Measurements from ENCODE around the gene VPS13D.

VPS13D gene

DNA sequence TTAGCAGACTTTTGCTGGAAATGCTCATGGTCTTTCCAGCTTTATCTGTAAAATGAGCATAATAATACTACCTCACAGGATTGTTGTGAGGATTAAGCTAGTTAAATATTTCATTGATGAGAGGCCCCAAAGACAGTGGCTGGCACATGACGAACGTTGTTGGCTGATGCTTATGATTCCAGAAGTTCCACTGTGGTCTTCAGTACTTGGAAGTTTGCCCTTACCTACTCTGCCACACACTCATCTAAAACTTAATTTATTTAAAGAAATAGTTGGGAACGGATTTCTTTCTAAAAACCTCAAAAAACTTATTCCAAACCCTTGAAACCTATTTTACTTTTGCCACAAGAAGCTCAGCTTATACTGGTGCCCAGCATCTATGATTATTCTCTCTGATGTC, 217.5 kb downstream of the VPS13D start:
- H3K4me3 ChIP-seq (ENCODE audit: low read length), result no peak overlapping the region
- DNase-seq (ENCODE audit: low read depth), result peak; percentile 97
- TF ChIP-seq, protein P1, sequence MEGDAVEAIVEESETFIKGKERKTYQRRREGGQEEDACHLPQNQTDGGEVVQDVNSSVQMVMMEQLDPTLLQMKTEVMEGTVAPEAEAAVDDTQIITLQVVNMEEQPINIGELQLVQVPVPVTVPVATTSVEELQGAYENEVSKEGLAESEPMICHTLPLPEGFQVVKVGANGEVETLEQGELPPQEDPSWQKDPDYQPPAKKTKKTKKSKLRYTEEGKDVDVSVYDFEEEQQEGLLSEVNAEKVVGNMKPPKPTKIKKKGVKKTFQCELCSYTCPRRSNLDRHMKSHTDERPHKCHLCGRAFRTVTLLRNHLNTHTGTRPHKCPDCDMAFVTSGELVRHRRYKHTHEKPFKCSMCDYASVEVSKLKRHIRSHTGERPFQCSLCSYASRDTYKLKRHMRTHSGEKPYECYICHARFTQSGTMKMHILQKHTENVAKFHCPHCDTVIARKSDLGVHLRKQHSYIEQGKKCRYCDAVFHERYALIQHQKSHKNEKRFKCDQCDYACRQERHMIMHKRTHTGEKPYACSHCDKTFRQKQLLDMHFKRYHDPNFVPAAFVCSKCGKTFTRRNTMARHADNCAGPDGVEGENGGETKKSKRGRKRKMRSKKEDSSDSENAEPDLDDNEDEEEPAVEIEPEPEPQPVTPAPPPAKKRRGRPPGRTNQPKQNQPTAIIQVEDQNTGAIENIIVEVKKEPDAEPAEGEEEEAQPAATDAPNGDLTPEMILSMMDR (conservative IDR thresholded peaks at IDR 0.05; ENCODE audit: low read length), result no peak

DNA sequence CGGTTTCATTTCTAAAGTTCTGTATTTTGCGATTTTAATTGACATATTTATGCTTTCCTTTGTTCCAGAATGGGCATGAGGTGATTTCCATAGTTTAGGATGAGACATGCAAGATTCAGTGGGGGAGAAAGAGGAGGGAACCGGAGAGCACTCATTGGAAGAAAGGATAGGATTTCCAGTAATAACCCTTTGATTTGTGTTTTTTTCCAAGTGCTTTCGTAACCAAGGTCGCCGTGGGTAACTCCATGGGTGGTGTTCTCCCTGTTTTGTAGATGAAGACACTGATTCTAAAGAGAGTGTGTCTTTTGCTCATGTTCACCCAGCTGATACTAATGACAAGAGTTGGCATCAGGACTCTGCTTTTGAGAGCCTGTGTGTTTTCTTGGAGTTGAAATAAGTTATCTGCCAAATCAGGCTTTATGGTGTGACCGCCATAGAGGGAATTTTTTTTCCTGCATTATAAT, 218.1 kb downstream of the VPS13D start:
- DNase-seq (ENCODE audit: low read depth), result peak; percentile 90
- H3K4me3 ChIP-seq (ENCODE audit: low read length), result no peak overlapping the region
- TF ChIP-seq, protein P1 (conservative IDR thresholded peaks at IDR 0.05; ENCODE audit: low read length), result no peak

DNA sequence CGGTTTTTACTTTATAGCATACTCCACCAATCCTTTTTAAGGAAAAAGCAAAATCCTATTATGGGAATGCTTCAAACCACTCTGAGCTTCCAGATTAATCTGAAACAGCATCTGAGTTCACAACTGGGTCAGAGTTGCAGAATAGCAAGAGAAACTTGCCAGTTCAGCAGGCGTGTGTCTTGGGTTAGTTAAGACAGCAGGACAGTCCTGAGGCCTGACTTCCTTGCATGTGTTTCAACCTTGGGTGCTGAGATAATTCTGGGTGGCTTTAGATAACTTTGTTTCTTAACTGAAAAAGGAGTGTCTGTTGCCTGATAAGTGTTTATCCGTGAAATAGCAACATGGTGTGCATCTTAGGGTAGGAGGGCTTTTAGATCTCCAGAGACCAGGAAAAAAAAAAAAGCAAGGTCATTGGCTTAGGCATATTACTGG, 218.9 kb downstream of the VPS13D start:
- DNase-seq (ENCODE audit: low read depth), result peak; percentile 89
- TF ChIP-seq, protein P1 (conservative IDR thresholded peaks at IDR 0.05; ENCODE audit: low read length), result no peak
- H3K4me3 ChIP-seq (ENCODE audit: low read length), result no peak overlapping the region; the same call in 1 of the 2 replicates

DNA sequence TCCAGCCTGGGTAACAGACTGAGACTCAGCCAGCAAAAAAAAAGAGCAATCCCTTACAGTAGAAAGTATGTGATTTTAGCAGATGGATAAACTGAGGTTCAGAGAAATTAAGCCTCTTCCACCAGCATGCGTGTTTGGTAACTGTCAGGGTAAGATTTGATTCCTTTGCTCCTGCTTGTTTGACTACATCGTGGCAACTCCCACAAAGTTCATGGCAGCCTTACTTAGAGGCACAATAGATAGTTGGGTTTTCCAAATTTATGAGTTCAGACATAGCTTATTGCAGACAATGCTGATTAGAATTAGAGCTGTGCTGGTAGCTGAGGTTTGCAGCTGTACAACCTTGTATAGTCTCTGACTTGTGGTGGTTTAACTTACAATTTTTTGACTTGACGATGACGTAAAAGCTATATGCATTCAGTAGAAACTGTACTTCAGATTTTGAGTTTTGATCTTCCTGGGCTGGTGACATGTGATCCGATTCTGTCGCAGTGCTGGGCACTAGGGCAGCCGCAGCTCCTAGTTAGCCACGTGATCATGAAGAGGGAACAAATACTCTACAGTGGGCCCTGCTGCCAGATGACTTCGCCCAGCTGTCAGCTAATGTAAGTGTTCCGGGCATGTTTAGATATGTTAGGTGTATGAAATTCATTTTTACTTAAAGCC, 220.4 kb downstream of the VPS13D start:
- DNase-seq (ENCODE audit: low read depth), result no peak
- no peak overlapping the region for H3K4me3 ChIP-seq (ENCODE audit: low read length)
- TF ChIP-seq, protein P1 (conservative IDR thresholded peaks at IDR 0.05; ENCODE audit: low read length), result no peak

DNA sequence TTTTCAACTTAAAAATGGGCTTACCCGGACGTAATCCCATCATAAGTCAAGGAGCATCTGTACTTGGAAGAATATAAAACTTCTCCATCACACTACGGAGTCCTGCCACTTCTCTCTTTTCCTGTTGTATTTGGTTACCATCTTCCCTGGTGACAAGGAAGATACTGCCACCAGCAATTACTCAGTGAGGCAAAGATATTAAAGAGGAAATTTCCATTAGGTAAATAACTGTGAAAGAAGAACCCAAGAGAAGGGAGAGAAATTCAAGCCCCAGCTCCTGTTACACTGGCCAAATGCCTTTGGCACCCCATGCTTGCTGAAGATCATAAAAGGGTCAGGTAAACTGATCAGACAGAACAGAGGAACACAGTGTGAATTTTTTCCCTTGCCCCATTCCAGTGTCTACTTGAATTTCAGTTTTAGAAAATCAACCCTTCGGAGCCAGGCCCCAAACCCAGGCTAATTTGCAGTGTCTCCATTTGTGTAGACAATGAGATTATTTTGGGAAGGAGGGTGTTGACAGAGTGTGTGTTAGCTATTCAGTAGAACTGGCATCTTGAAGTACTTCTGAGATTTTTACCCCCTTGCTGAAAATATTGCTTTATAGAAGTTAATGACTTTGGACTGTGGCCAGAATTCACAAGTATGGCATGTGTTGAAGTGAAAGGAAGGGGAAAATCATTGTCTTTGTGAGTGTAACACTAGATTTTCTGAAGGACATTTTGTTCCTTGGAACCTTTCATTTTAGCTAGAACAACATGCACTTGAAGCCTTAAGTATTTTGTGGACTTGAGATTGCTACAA, 221.1 kb downstream of the VPS13D start:
- H3K4me3 ChIP-seq (ENCODE audit: low read length), result no peak overlapping the region
- no peak for DNase-seq (ENCODE audit: low read depth)
- TF ChIP-seq, protein P1 (conservative IDR thresholded peaks at IDR 0.05; ENCODE audit: low read length), result no peak

DNA sequence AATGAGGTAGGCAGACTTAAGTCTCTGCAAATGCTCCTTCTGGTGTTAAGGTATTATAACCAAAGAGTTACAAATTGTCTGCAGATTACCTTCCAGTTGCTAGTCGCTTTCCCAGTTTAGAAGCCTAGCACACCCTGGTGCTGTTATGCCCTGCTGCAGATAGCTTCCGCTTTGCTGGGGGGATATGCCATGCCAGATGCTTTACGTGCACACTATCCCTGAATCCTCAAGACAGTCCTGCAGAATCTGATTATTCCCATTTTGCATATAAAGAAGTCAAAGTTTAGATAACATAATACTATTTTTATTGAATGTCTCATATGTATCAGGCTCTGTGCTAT, 221.7 kb downstream of the VPS13D start:
- TF ChIP-seq, protein P1 (conservative IDR thresholded peaks at IDR 0.05; ENCODE audit: low read length), result no peak
- DNase-seq (ENCODE audit: low read depth), result no peak
- no peak overlapping the region for H3K4me3 ChIP-seq (ENCODE audit: low read length)

DNA sequence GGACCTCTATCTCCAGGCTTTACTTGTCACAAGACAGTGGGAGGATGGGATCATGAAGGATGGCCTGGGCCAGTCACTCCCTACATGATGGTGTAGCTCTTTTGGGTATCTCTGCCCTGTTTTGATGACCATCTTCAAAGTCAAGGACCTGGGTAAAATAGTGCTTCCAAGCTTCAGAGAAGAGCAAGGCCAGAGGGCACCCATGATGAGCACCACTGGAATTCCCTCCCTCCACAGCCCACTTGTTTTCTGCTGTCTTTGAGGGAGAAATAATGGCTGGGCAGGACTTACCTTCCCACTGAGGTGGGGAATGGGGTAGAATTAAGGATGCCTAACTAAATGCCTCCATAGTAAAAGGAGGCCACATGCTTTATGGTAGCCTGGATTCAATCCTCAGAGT, 222.4 kb downstream of the VPS13D start:
- DNase-seq (ENCODE audit: low read depth), result no peak
- H3K4me3 ChIP-seq (ENCODE audit: low read length), result no peak overlapping the region
- TF ChIP-seq, protein P1 (conservative IDR thresholded peaks at IDR 0.05; ENCODE audit: low read length), result no peak

All from AG10803 (cell line).